Transverse colon (tissue), 4 donors: ENCODE results near the gene DBH. TPM values are rescaled to one million over a fixed set of nuclear protein-coding genes. Genes with fewer than 3 reads are reported as not detected.

ENCODE experiments used
- DNase-seq: peaks from one replicate; pipeline ENCODE4 v3.0.0-alpha.2; 2019
- H3K27ac ChIP-seq, 4 donors: fragments of 200-600 bp; sonication (generic); 2 replicates each; pipeline ENCODE4 v1.5.1; 2016 to 2018; ENCODE audit warnings: inconsistent platforms in 4 of 4
- H3K27me3 ChIP-seq: fragments of 200-600 bp; sonication (generic); 2 replicates; pipeline ENCODE4 v1.5.1; 2017; ENCODE audit warnings: inconsistent platforms
- H3K36me3 ChIP-seq, 4 donors: fragments of 200-600 bp; sonication (generic); 2 replicates each; pipeline ENCODE4 v1.5.1; 2017 to 2019; ENCODE audit warnings: inconsistent platforms in 4 of 4
- H3K4me1 ChIP-seq, 4 donors: fragments of 200-600 bp; sonication (generic); 2 replicates each; pipeline ENCODE4 v1.5.1; 2017 to 2020; ENCODE audit warnings: inconsistent platforms in 4 of 4
- H3K4me3 ChIP-seq, 4 donors: fragments of 200-600 bp; sonication (generic); 1 replicate in 1 of 4; 2 replicates in 3 of 4; pipeline versions ENCODE4 v1.5.1 to v1.6.1; 2017 to 2019; ENCODE audit warnings: inconsistent platforms in 4 of 4
- H3K9me3 ChIP-seq, 2 donors: fragments of 200-600 bp; sonication (generic); 2 replicates each; pipeline ENCODE4 v1.5.1; 2017 to 2019; ENCODE audit warnings: inconsistent platforms in 2 of 2
- POLR2A ChIP-seq: fragments of 450-650 bp; IDR thresholded peaks from one replicate; pipeline ENCODE4 v1.6.1; 2016; ENCODE audit warnings: antibody characterized with exemption, mild to moderate bottlenecking, moderate library complexity
- WGBS, 2 donors: methylation state at CpG; one replicate each; pipeline ENCODE4 v1.1.5; 2018; ENCODE audit warnings: low coverage in 1 of 2; 5-methylcytosine and 5-hydroxymethylcytosine counted together
- in situ Hi-C, 4 donors: fragments of 200-750 bp; cut with MboI; loops; one replicate each; pipeline versions ENCODE4 v1.15.0 to v1.15.1; 2017; ENCODE audit warnings: low sequenced_read_pairs in 3 of 4, low pct_ligation_motif_present in 1 of 4, low pct_unique_long_range_greater_than_20kb in 1 of 4
- intact Hi-C: fragments of 100-400 bp; cut with DNase I; formaldehyde crosslinking; loops from one replicate; pipeline ENCODE4 v1.15.1; 2023; ENCODE audit warnings: low total_unique reads
- total RNA-seq, 4 donors: library from RNA; depleted of rRNA; stranded (reverse); fragments of >200 nt; gene quantifications; one replicate each; pipeline ENCODE4 v1.1.0, GENCODE V29; 2016

The DBH gene
- total RNA-seq, 4 donors from 2014 or later: not detected

DNA sequence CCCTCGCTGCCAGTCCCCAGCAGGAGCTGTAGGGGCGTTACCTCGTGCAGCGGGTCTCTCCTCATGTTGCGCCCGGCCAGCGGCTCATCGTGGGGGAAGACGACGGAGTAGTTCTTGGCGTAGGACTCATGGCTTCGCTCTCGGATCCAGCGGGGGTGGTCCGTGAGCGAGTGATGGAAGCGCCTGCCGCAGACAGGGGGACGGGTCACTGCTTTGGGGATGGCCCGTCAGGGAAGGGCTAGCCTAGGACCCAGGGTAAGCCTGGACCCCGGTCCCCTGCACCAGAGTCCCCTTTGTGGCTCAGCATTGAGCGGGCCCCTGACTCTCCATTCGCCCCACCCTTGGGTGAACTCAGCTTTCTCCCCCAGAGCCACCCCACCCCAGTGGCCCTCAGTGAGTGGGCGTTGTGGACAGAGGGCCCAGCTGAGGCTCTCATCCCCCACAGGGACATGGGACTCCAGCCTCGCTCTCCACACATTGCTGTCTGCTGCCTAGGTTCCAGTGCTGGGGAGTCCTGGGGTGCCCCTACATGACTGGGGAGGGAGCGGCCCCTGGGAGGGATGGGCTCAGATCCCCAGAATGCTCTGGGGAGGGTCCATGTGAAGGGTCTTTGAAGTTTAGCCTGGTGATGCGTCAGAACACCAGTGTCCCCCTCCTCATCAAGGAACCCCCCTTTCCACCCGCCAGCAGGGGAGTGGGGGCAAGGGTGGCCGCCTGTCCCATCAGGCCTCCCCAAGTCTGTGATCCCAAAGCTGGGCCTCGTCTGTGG, 72.3 kb downstream of the DBH start:
- Histone ChIP-seq H3K4me3 (no peak overlapping the region), H3K27me3 (no peaks in the 10 kb centered on the region), H3K36me3 (no peaks in the 10 kb centered on the region), H3K27ac (no peak overlapping the region), H3K4me1 (peaks cover 0 to under 1% (median 0%) of the 10 kb centered on the region in 4 donors), H3K9me3 (no peaks in the 10 kb centered on the region)
- in situ Hi-C loops: loop anchor here in 1 of 4 donors (25.0 kb wide), 1 partner anchor 171 kb away; the partner anchor contains the start of gene ADAMTSL2
- TF ChIP-seq POLR2A: no peak
- 84 to 100% methylated on average over 3 to 30 of the region's 30 CpGs for WGBS, 2 donors
- DNase-seq: no peak
- intact Hi-C loops: no loop called here

Other genes with a start within 250 kb of the DBH start
- 10 to 100 TPM; 12.1 to 21.9 (median 16.0) TPM for gene REXO4, start 218.4 kb upstream of the DBH start, total RNA-seq
- 10 to 100 TPM in 2 of 4 donors, 1 to 10 TPM in 2; 2.6 to 12.7 (median 7.2) TPM for gene ADAMTS13, start 214.0 kb upstream of the DBH start, total RNA-seq
- 100 to 1,000 TPM in 1 of 4 donors, 10 to 100 TPM in 3; 44.6 to 153 (median 80.0) TPM for gene CACFD1, start 176.4 kb upstream of the DBH start, total RNA-seq
- 10 to 100 TPM in 1 of 4 donors, 1 to 10 TPM in 2, under 1 TPM in 1; 0.96 to 20.1 (median 3.4) TPM for gene SLC2A6, start 157.3 kb upstream of the DBH start, total RNA-seq
- not detected for gene MYMK, start 111.4 kb upstream of the DBH start, total RNA-seq
- gene ADAMTSL2, start 101.7 kb upstream of the DBH start, total RNA-seq: 1 to 10 TPM in 2 of 4 donors, under 1 TPM in 2; 0.64 to 2.4 (median 1.5) TPM
- under 1 TPM in 1 of 4 donors, not detected in 3; 0.64 TPM for gene FAM163B, start 27.0 kb upstream of the DBH start, total RNA-seq
- gene SARDH, start 102.0 kb downstream of the DBH start, total RNA-seq: 1 to 10 TPM in 1 of 4 donors, under 1 TPM in 2, not detected in 1; 0.68 to 1.1 (median 0.95) TPM